HTR-8/SVneo (cell line): ENCODE data around the gene PTPRM.
A peak's percentile ranks its signal among the peaks of the same experiment; 100 is the strongest.

Experiments
- DNase-seq: peaks from one replicate; pipeline ENCODE4 v3.0.0; 2011; ENCODE audit warnings: low spot score, mixed read lengths; ENCODE audit not compliant: insufficient read length
- FAIRE-seq: peaks from 2 replicates; lab custom pipeline; 2011; peaks lifted over from hg19 to GRCh38; lab: Jason Lieb, UNC

The PTPRM gene

DNA sequence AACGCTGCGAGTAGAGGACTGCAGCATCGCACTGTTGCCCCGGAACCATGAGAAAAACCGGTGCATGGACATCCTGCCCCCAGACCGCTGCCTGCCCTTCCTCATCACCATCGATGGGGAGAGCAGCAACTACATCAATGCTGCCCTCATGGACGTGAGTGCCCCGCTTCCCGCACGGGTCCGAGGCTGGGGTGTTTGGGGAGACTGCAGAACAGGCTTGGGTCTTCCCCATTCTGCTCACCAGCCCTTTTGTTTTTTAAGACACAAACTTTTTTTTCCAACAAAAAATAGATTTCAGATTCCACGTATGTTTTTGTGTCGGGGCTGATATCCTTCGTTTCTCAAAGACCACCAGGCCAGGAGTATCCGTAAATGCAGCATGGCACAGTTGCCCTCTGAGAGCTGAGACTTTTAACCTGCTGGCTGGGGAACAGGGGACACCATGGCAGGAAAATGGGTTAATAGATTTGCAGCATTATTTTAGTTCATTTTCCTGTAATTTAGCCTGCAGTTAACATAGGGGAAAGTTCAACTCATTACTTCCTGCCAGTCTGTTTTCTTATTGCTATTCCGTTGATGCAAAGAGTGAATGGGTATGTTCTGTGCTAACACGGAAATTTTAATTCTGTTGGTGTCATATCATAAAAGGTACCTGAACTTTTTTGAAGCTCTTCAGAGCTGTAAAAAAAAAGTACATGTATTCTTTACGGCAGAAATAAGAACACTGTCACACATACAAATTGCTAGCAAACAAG is 812.2 kb downstream of the PTPRM start:
- FAIRE-seq (no peak), DNase-seq (no peak)

DNA sequence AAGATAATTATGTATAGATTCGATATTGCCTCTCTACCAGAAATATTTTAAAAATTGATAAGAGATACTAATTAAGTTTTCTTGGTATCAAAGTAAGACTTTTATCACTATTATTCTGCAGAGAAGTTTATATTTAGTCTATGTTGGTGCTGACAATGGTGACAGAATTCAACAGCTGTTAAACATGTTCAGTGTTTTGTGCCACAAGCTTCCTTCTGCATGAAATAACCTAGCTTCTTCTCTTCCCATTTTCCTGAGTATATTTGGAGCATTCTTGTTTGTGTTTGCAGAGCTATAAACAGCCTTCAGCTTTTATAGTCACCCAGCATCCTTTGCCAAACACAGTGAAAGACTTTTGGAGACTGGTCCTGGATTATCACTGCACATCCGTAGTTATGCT is 812.9 kb downstream of the PTPRM start:
- no peak for DNase-seq
- no peak for FAIRE-seq

- no peak for DNase-seq
- no peak for FAIRE-seq
Observed at GRCh38 chr18:8380926-8381325, 813.8 kb downstream of the PTPRM start.

DNA sequence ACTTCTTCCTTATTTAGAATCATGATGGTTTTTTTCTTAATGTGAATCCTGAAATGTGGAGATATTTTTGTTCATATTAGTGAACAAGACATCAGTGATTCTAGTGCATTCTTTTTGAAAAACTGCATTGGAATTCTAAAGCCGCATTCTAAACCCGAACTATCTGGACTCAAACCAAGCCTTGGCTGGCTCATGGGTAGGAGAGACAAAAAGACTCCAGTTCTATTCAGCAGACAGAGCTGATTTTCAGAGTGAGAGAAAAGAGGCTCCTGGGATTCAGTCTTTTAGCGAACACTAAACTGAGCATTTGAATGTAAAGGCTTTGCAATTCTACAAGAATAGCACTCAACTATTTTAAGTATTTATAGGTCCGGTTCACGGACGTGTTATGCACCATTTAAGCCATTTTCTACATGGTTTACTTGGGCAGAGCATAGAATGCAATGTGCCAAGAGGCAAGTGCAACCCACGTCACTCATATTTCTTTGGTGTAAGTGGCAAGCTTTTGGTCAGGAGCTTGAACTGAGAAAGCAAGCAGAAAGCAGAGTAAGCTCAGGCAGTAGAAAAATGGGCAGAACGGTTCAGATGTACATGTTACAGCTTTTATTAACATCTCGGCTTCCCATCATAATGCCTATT is 814.8 kb downstream of the PTPRM start:
- FAIRE-seq (no peak), DNase-seq (no peak)

DNA sequence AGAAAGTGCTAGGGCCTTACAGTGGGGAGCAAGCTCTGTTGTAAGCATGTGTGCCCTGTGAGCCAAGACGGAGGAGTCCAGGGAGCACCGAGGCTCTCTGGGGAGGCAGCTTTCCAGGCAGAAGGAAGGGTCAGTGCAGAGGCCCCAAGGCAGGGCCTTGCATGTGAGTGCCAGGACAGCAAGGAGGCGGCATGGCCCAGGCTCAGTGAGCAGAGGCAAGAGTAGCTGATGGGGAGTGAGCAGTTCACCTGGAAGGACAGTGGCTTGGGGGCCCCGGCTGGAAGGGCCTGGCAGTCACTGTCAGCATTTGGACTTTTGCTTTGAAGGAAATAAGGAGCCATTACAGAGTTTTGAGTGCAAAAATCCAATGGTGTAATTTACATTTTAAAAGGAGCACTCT is 818.3 kb downstream of the PTPRM start:
- FAIRE-seq, result no peak

DNA sequence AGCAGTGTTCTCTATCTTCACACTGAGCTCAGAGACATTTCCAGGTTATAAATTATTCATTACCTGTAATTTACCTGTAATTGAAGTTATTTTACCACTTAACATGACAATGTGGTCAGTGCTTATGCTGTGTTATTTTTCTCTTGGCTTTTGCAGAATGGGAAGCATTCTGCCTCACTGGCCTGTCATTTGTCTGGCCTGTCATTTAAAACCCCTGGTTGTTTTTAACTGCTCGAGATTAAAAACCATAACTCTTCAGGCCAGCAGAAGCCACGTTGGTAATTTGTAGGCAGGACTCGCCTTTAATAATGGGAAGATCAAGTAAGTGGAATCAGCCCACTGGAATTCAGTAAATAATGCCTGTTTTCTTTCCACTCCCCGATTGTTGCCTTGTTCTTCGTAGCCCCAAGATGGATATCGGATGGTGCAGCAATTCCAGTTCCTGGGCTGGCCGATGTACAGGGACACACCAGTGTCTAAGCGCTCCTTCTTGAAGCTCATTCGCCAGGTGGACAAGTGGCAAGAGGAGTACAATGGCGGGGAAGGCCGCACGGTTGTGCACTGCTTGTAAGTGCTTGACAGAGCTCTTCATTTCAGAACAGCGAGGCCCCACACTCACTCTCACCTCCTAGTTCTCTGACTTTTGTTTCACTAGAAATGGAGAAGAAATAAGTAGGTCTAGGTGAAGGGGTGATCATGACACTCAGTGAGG is 819.7 kb downstream of the PTPRM start:
- DNase-seq (no peak), FAIRE-seq (no peak)

More for the DNA sequence above, 818.3 kb downstream of the PTPRM start:
- no peak for DNase-seq

DNA sequence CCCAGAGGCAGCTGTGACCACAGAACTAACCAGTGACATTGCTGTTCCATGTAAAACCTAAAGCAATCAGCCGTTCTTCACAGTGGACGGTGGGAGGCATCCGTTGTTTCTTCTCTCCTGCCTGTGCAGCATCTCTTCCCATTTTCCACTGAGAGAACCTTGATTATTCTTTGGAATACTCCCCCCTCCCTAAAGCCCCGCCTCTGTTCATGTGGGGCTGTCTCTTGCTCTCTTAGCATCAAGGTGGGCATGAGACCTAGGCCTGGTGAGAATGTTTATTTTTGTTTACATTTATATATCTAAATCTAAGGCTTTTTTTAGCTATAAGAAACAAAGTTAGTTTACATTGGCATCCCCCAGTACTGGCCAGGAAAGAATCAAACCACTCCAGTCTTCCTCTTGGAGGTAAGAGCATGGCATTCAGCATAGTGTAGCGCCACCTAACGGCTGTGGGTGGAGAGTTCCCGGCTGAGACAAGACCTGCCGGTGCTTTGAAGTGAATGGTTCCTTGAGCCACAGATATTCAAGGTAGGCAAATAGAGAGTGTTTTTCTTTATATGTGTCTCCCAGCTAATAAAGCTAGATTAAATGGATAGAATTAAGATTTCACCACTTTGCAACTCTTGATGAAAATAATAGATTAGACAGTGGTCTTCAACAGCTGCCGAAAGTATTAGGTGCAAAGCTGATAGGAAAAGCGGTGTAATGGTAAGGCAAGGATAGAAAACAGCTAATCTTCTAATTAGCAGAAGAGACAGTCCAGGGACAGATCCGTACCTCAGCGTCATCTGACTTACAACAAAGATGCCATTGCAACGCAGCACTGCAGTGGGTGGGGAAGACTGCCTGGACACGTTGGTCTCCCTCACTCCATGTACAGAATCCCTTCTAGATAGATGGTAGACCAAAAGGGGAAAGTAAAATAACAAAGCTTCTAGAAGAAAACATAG is 822.5 kb downstream of the PTPRM start:
- no peak for FAIRE-seq
- peak; percentile 76 for DNase-seq

DNA sequence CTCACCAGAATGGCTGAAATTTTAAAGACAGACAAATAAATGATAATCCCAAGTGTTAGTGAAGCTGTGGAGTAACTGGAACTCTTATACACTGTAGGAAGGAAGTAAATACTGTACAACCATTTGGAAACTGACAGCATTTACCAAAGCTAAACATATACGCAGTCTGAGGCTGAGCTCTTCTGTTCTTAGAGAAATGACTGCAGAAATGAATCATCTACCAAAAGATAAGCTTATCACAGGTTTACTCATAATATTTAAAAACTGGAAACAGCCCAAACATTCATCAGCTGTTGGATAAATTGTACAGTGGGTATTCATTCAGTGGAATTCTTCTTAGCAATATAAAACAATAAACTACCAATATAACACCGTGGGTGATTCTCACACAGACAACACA is 824.0 kb downstream of the PTPRM start:
- no peak for FAIRE-seq
- DNase-seq, result no peak

GRCh38 chr18:8396254-8396653 is 829.1 kb downstream of the PTPRM start:
- DNase-seq (no peak), FAIRE-seq (no peak)

- DNase-seq (no peak), FAIRE-seq (no peak)
Observed at GRCh38 chr18:8397034-8397433, 829.9 kb downstream of the PTPRM start.

- no peak for FAIRE-seq
- no peak for DNase-seq
Observed at GRCh38 chr18:8399138-8399537, 832.0 kb downstream of the PTPRM start.

GRCh38 chr18:8400193-8400752 is 833.2 kb downstream of the PTPRM start:
- DNase-seq (no peak), FAIRE-seq (no peak)

DNA sequence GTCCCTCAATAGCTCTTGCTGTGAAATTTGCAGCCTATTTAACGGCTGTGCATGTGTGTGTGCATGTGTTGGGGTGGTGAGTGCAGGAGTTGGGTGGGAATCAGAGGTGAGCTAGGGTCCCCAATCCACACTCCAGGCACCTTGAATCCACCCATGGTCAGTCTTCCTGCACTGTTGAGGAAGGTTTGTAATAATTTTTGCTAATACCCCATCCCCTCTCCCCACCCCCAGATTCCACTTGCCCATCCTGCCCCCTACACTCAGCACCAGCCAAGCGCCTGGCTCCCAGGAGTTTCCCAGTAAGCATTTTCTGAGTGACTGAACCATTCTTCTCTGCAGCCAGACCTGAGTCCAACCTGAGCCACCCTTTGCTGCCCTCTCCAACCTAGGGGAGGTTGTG is 833.7 kb downstream of the PTPRM start:
- no peak for FAIRE-seq
- no peak for DNase-seq

DNA sequence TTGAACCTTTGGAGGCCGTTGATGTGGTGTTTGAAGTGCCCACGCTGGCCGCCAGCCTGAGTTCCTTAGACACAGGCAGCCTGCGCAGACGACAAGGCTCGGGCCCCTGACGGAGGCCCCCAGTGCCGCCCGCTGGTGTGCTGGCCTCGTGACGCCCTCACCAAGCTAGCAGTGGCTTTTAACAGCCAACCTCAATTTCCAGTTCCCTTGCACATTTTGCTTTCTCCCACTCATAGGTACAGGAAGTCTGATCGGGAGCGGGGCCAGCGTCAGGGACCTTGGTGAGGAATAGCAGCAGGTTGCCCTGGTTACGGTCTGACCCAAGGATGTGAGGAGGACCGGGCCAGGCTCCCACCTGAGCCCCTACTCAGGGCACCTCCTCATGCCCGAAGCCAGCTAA is 834.5 kb downstream of the PTPRM start:
- FAIRE-seq, result no peak
- no peak for DNase-seq

DNA sequence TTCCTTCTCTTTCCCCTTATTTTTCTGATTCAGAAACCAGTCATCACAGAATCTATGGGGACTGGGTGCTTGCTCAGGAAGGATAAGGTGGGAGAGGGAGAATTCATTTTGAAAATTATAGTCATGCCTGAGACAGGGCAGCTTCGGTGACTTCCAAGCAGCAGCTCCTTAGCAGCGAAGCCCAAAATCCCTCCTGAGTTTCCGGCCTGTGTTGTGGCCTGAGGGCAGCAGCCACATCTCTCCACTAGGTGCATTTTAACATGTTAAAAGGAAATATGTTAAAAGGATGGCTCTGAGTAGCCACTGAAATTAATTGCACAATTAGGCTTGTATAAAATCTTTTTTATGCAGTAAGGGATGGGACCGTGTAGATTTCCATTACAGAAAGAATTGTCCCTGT is 835.1 kb downstream of the PTPRM start:
- no peak for DNase-seq
- no peak for FAIRE-seq

- no peak for FAIRE-seq
Observed at GRCh38 chr18:8403713-8404112, 836.6 kb downstream of the PTPRM start.

DNA sequence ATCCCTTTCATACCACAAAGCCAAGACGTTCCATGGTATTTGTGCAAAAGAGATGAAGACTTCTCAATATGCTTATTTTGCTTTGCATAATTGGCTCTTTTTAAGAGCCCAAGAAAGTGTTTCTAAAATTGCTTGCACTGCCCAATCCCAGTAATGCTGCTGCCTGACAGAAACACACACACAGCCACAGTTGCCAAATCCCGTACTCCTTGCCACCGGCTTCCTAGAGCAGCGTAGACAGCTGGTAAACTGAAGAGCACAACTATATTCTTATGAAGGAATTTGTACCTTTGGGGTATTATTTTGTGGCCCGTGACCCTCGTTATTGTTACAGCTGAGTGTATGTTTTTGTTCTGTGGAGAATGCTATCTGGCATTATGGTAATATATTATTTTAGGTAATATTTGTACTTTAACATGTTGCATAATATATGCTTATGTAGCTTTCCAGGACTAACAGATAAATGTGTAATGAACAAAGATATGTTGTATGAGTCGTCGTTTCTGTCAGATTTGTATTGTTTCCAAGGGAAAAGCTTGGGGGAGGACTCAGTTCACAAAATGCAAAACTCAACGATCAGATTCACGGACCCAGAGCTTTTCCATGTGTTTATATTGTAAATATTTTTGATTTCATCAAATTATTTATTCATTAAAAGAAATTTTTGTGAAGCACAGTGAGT is 839.2 kb downstream of the PTPRM start:
- FAIRE-seq, result no peak

More at GRCh38 chr18:8403713-8404112, 836.6 kb downstream of the PTPRM start:
- no peak for DNase-seq

GRCh38 chr18:8406868-8407250 is 839.7 kb downstream of the PTPRM start:
- FAIRE-seq (no peak), DNase-seq (no peak)

More for the DNA sequence above, 839.2 kb downstream of the PTPRM start:
- no peak for DNase-seq

DNA sequence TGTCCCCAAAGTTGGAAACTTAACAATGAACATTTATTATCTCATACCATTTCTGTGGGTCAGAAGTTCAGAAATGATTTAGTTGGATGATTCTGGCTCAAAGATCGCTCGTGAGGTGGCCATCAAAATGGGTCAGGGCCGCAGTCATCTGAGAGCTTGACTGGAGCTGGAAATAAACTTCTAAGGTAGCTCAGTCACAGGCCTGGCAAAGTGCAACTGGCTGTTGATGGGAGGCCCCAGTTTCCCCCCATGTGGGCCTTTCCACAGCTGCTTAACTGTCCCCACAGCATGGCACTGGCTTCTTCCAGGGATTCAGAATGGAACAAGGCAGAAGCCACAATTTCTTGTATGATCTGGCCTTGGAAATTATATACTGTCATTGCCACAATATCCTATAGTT is 842.0 kb downstream of the PTPRM start:
- DNase-seq (no peak), FAIRE-seq (no peak)
